Smooth muscle cell (in vitro differentiated cells): Measurements from ENCODE around the gene ARHGAP6. TPM values are rescaled to one million over a fixed set of nuclear protein-coding genes. Genes with fewer than 3 reads are reported as not detected.
"Not testable (repeated sequence)": the region's sequence is repeated elsewhere in the genome, so short reads cannot be mapped to it uniquely, and the experiment has no call there.

Source experiments
- DNase-seq: peaks from one replicate; lab custom pipeline; 2025; ENCODE audit not compliant: unreplicated experiment; lab: John Stamatoyannopoulos, UW
- H2AFZ ChIP-seq: fragments of 200-600 bp; sonication (generic); 2 replicates; pipeline ENCODE4 v1.6.0; 2016; ENCODE audit warnings: antibody characterized with exemption, low read depth, mild to moderate bottlenecking
- H3F3A ChIP-seq: fragments of 200-600 bp; sonication (generic); 2 replicates; pipeline ENCODE4 v1.6.0; 2017; ENCODE audit warnings: antibody characterized with exemption, low read depth
- H3K27ac ChIP-seq: fragments of 200-600 bp; sonication (generic); 2 replicates; pipeline ENCODE4 v1.5.1; 2016; ENCODE audit warnings: low read depth, mild to moderate bottlenecking
- H3K27me3 ChIP-seq: fragments of 200-600 bp; sonication (generic); 2 replicates; pipeline ENCODE4 v1.6.1; 2016; ENCODE audit warnings: low read depth, mild to moderate bottlenecking
- H3K36me3 ChIP-seq: fragments of 200-600 bp; sonication (generic); 2 replicates; pipeline ENCODE4 v1.5.1; 2016; ENCODE audit warnings: low read depth
- H3K4me1 ChIP-seq: fragments of 200-600 bp; sonication (generic); 2 replicates; pipeline ENCODE4 v1.5.1; 2016; ENCODE audit warnings: low read depth
- H3K4me2 ChIP-seq: fragments of 200-600 bp; sonication (generic); 2 replicates; pipeline ENCODE4 v1.6.0; 2016; ENCODE audit warnings: mild to moderate bottlenecking
- H3K4me3 ChIP-seq: fragments of 200-600 bp; sonication (generic); 2 replicates; pipeline ENCODE4 v1.5.1; 2016; ENCODE audit warnings: mild to moderate bottlenecking
- H3K79me2 ChIP-seq: fragments of 200-600 bp; sonication (generic); 2 replicates; pipeline ENCODE4 v1.6.0; 2016; ENCODE audit warnings: low read depth, mild to moderate bottlenecking
- H3K9ac ChIP-seq: fragments of 200-600 bp; sonication (generic); 2 replicates; pipeline ENCODE4 v1.6.0; 2016; ENCODE audit warnings: low read depth
- H3K9me3 ChIP-seq: fragments of 200-600 bp; sonication (generic); replicated peaks from 2 replicates; pipeline ENCODE4 v1.5.1; 2016; ENCODE audit warnings: low read depth
- H4K20me1 ChIP-seq: fragments of 200-600 bp; sonication (generic); 2 replicates; pipeline ENCODE4 v1.6.0; 2016; ENCODE audit warnings: low read depth
- CTCF ChIP-seq: fragments of 200-600 bp; sonication (generic); IDR thresholded peaks from 2 replicates; pipeline ENCODE4 v1.5.1; 2017; ENCODE audit warnings: borderline replicate concordance, mild to moderate bottlenecking, antibody characterized with exemption; ENCODE audit not compliant: insufficient read depth, poor library complexity, severe bottlenecking
- WGBS: methylation state at CpG from one replicate; pipeline ENCODE4 v1.1.7; 2016; ENCODE audit warnings: low lambda C conversion rate; 5-methylcytosine and 5-hydroxymethylcytosine counted together
- polyA plus RNA-seq: library from polyadenylated mRNA; unstranded; fragments of >200 nt; fragmentation: Nextera tagmentation; extraction: Ambion mirVana; gene quantifications from 2 replicates; pipeline ENCODE4 v1.2.1, GENCODE V29; 2016
- total RNA-seq: library from RNA; depleted of rRNA; stranded (reverse); fragments of >200 nt; gene quantifications from 2 replicates; pipeline ENCODE4 v1.2.3, GENCODE V29; 2014

ARHGAP6 gene
- total and polyA plus RNA-seq, 2 experiments from 2014 or later, result 0.55 to 0.90 TPM

- no peaks in the 10 kb centered on the region for H3K27me3 ChIP-seq
- no peak overlapping the region for H3K27ac ChIP-seq
- no peak overlapping the region for H3K9ac ChIP-seq
- H3F3A ChIP-seq, result no peaks in the 10 kb centered on the region
- TF ChIP-seq CTCF, result no peak
- no peak overlapping the region for H3K4me2 ChIP-seq
- H3K4me1 ChIP-seq, result no peaks in the 10 kb centered on the region
- H4K20me1 ChIP-seq, result no peaks in the 10 kb centered on the region
- no peaks in the 10 kb centered on the region for H3K9me3 ChIP-seq
- H3K36me3 ChIP-seq, result peaks cover 3% of the 10 kb centered on the region
- DNase-seq, result no peak
- no peak overlapping the region for H2AFZ ChIP-seq
- no peak overlapping the region for H3K4me3 ChIP-seq
- 74% methylated on average over 5 of the region's 5 CpGs for whole genome bisulfite sequencing
- H3K79me2 ChIP-seq, result no peaks in the 10 kb centered on the region
These were observed 540.7 kb downstream of the ARHGAP6 start for GRCh38 chrX:11125060-11125459.

- H3K27ac ChIP-seq, result no peak overlapping the region
- H3K4me1 ChIP-seq, result no peaks in the 10 kb centered on the region
- no peaks in the 10 kb centered on the region for H4K20me1 ChIP-seq
- H3F3A ChIP-seq, result no peaks in the 10 kb centered on the region
- H3K4me3 ChIP-seq, result no peak overlapping the region
- H3K79me2 ChIP-seq, result no peaks in the 10 kb centered on the region
- H3K36me3 ChIP-seq, result peaks cover 3% of the 10 kb centered on the region
- no peaks in the 10 kb centered on the region for H3K9me3 ChIP-seq
- no peak overlapping the region for H3K9ac ChIP-seq
- H3K4me2 ChIP-seq, result no peak overlapping the region
- DNase-seq, result no peak
- no peak overlapping the region for H2AFZ ChIP-seq
- no peak for TF ChIP-seq CTCF
- WGBS, result 52% methylated on average over 2 of the region's 2 CpGs
- no peaks in the 10 kb centered on the region for H3K27me3 ChIP-seq
These were observed 541.6 kb downstream of the ARHGAP6 start for GRCh38 chrX:11124112-11124511.

- H3K4me2 ChIP-seq, H3F3A ChIP-seq, H3K9me3 ChIP-seq, H3K27ac ChIP-seq, H3K27me3 ChIP-seq, H3K79me2 ChIP-seq, H3K36me3 ChIP-seq, H3K4me1 ChIP-seq, DNase-seq, H3K4me3 ChIP-seq, H2AFZ ChIP-seq, H3K9ac ChIP-seq, H4K20me1 ChIP-seq: not testable (repeated sequence)
- 94% methylated on average over 5 of the region's 6 CpGs for WGBS
These were observed 542.6 kb downstream of the ARHGAP6 start for GRCh38 chrX:11123087-11123486.

- no peaks in the 10 kb centered on the region for H3K4me1 ChIP-seq
- no peak overlapping the region for H3K4me2 ChIP-seq
- H3K79me2 ChIP-seq, result no peaks in the 10 kb centered on the region
- peaks cover 12% of the 10 kb centered on the region for H3K36me3 ChIP-seq
- H3K9me3 ChIP-seq, result no peaks in the 10 kb centered on the region
- H3F3A ChIP-seq, result no peaks in the 10 kb centered on the region
- no peak for TF ChIP-seq CTCF
- no peak overlapping the region for H3K9ac ChIP-seq
- no peak for DNase-seq
- no peak overlapping the region for H3K27ac ChIP-seq
- no peak overlapping the region for H3K4me3 ChIP-seq
- H4K20me1 ChIP-seq, result no peaks in the 10 kb centered on the region
- 75% methylated on average over 8 of the region's 8 CpGs for WGBS
- no peaks in the 10 kb centered on the region for H3K27me3 ChIP-seq
- H2AFZ ChIP-seq, result no peak overlapping the region
These were observed 546.3 kb downstream of the ARHGAP6 start for GRCh38 chrX:11119313-11119943.
